Mesothelial cell of epicardium (in vitro differentiated cells): ENCODE data around the gene FIBCD1. TPM values are rescaled to one million over a fixed set of nuclear protein-coding genes. Genes with fewer than 3 reads are reported as not detected.

Source experiments
- DNase-seq, 2 experiments: peaks; one replicate each; pipeline ENCODE4 v3.0.0; 2021; ENCODE audit warnings: low spot score in 2 of 2; ENCODE audit not compliant: unreplicated experiment in 2 of 2
- H3K27ac Mint-ChIP-seq: 2 replicates; pipeline ENCODE4 v1.8.0; 2021; ENCODE audit warnings: mixed read lengths
- H3K27me3 Mint-ChIP-seq: 2 replicates; pipeline ENCODE4 v1.8.0; 2021; ENCODE audit warnings: low read depth, mixed read lengths
- H3K36me3 Mint-ChIP-seq: 2 replicates; pipeline ENCODE4 v1.8.0; 2021; ENCODE audit warnings: mixed read lengths
- H3K4me1 Mint-ChIP-seq: 2 replicates; pipeline ENCODE4 v1.8.0; 2021; ENCODE audit warnings: mixed read lengths
- H3K4me3 Mint-ChIP-seq: 2 replicates; pipeline ENCODE4 v1.8.0; 2021; ENCODE audit warnings: mild to moderate bottlenecking, moderate library complexity, mixed read lengths
- H3K9me3 Mint-ChIP-seq: 2 replicates; pipeline ENCODE4 v1.8.0; 2021; ENCODE audit warnings: mixed read lengths
- total RNA-seq: library from RNA; stranded (reverse); gene quantifications from 3 replicates; pipeline ENCODE4 v1.2.1, GENCODE V29; 2021
- TF ChIP-seq, protein P1 (sequence below): fragments of 200-600 bp; sonication (generic); IDR thresholded peaks from one replicate; pipeline ENCODE4 v1.5.0; 2021; ENCODE audit warnings: antibody characterized with exemption; ENCODE audit not compliant: unreplicated experiment

Gene FIBCD1
- total RNA-seq, 1 donor from 2014 or later, result 2.2 TPM

- Mint-ChIP-seq H3K36me3 (no peaks in the 10 kb centered on the region), H3K27me3 (peaks cover 3% of the 10 kb centered on the region), H3K4me1 (peaks cover 24% of the 10 kb centered on the region), H3K27ac (peak overlapping the region; percentile 85), H3K4me3 (no peak overlapping the region), H3K9me3 (no peaks in the 10 kb centered on the region)
- TF ChIP-seq, protein P1, sequence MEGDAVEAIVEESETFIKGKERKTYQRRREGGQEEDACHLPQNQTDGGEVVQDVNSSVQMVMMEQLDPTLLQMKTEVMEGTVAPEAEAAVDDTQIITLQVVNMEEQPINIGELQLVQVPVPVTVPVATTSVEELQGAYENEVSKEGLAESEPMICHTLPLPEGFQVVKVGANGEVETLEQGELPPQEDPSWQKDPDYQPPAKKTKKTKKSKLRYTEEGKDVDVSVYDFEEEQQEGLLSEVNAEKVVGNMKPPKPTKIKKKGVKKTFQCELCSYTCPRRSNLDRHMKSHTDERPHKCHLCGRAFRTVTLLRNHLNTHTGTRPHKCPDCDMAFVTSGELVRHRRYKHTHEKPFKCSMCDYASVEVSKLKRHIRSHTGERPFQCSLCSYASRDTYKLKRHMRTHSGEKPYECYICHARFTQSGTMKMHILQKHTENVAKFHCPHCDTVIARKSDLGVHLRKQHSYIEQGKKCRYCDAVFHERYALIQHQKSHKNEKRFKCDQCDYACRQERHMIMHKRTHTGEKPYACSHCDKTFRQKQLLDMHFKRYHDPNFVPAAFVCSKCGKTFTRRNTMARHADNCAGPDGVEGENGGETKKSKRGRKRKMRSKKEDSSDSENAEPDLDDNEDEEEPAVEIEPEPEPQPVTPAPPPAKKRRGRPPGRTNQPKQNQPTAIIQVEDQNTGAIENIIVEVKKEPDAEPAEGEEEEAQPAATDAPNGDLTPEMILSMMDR, result no peak
- DNase-seq, result peak in 1 of 2 experiments; percentile 67
Measured at GRCh38 chr9:130927995-130928900, 10.8 kb downstream of the FIBCD1 start.

GRCh38 chr9:130927338-130927737 is 11.7 kb downstream of the FIBCD1 start:
- H3K4me1 Mint-ChIP-seq, result peaks cover 24% of the 10 kb centered on the region
- no peaks in the 10 kb centered on the region for H3K36me3 Mint-ChIP-seq
- TF ChIP-seq, protein P1, result no peak
- no peak overlapping the region for H3K4me3 Mint-ChIP-seq
- H3K9me3 Mint-ChIP-seq, result no peaks in the 10 kb centered on the region
- H3K27me3 Mint-ChIP-seq, result no peaks in the 10 kb centered on the region
- no peak for DNase-seq
- H3K27ac Mint-ChIP-seq, result no peak overlapping the region

GRCh38 chr9:130925050-130925678 is 13.9 kb downstream of the FIBCD1 start:
- no peaks in the 10 kb centered on the region for H3K36me3 Mint-ChIP-seq
- TF ChIP-seq, protein P1, result no peak
- no peaks in the 10 kb centered on the region for H3K9me3 Mint-ChIP-seq
- no peaks in the 10 kb centered on the region for H3K27me3 Mint-ChIP-seq
- H3K4me3 Mint-ChIP-seq, result no peak overlapping the region
- peaks cover 30% of the 10 kb centered on the region for H3K4me1 Mint-ChIP-seq
- no peak for DNase-seq
- no peak overlapping the region for H3K27ac Mint-ChIP-seq

DNA sequence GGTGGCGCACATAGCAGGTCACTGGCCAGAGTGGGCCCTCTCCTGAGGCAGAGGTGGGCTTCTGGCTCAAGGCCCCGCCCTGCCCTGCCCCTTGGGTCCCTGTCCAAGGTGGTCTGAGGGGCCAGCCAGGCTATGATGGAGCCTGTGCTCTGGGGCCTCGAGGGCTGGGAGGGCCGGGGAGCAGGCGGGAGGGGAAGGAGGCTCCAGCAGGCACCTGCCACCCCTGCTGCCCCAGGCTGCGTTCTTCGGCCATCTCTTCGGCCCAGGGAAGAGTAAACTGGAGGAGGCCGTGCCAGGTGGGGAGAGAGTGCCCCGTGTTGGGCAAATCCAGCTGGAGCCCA is 14.6 kb downstream of the FIBCD1 start:
- TF ChIP-seq, protein P1, result no peak
- no peaks in the 10 kb centered on the region for H3K9me3 Mint-ChIP-seq
- H3K4me1 Mint-ChIP-seq, result peaks cover 30% of the 10 kb centered on the region
- H3K27ac Mint-ChIP-seq, result no peak overlapping the region
- H3K27me3 Mint-ChIP-seq, result no peaks in the 10 kb centered on the region
- no peak overlapping the region for H3K4me3 Mint-ChIP-seq
- DNase-seq, result no peak
- no peaks in the 10 kb centered on the region for H3K36me3 Mint-ChIP-seq

- TF ChIP-seq, protein P1, result no peak
- Mint-ChIP-seq H3K27ac (no peak overlapping the region), H3K4me3 (no peak overlapping the region), H3K36me3 (no peaks in the 10 kb centered on the region), H3K27me3 (no peaks in the 10 kb centered on the region), H3K4me1 (peaks cover 32% of the 10 kb centered on the region), H3K9me3 (no peaks in the 10 kb centered on the region)
- no peak for DNase-seq
Measured at GRCh38 chr9:130923611-130924447, 15.2 kb downstream of the FIBCD1 start.
